HTR-8/SVneo (cell line): ENCODE data around the gene MAL.
A peak's percentile ranks its signal among the peaks of the same experiment; 100 is the strongest.
"Not testable (repeated sequence)": the region's sequence is repeated elsewhere in the genome, so short reads cannot be mapped to it uniquely, and the experiment has no call there.

ENCODE experiments used
- DNase-seq: peaks from one replicate; pipeline ENCODE4 v3.0.0; 2011; ENCODE audit warnings: low spot score, mixed read lengths; ENCODE audit not compliant: insufficient read length
- FAIRE-seq: peaks from 2 replicates; lab custom pipeline; 2011; peaks lifted over from hg19 to GRCh38; lab: Jason Lieb, UNC

Gene MAL

GRCh38 chr2:95076705-95077529 lies 51.4 kb downstream of the MAL start:
- peak; percentile 83 for DNase-seq
- peak; percentile 93 for FAIRE-seq

DNA sequence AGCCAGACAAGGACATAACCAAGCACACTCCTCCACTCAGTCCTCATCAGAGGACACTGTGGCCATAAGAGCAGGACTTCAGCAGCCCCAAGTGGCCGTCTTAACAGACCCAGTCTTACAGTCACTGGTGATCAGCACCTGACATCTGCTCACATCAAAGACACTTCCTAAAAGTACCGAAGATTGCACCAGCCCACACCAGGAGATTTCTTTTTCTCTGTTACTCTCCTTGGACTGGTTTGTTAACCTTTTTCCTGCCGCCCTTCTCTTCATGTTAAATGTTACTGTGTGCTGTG lies 52.0 kb downstream of the MAL start:
- no peak for FAIRE-seq
- no peak for DNase-seq

GRCh38 chr2:95077861-95078603 lies 52.5 kb downstream of the MAL start:
- no peak for DNase-seq
- no peak for FAIRE-seq

DNA sequence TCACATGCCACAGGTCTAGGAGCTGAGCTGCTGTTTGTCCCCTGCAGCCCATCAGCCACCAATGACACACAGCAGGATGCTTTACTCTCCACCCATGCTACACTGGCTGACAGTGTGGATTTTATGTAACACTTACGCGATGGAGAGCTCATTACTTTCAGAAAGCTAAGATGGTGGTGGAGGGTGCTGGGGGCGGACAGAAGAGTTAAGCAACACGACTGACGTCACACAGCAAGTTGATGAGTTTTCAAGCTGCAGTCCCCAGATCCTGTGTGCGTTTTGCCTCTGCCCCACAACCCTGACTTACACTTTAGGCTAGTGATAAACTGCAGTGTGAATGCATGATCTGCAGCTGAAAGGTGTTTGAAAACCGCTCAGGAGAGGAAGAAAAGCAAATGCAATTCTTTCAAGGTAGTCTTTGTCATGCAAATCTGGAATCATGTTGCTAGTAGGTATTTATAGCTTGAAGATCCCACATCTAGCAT lies 53.7 kb downstream of the MAL start:
- FAIRE-seq = peak; percentile 33
- no peak for DNase-seq

DNA sequence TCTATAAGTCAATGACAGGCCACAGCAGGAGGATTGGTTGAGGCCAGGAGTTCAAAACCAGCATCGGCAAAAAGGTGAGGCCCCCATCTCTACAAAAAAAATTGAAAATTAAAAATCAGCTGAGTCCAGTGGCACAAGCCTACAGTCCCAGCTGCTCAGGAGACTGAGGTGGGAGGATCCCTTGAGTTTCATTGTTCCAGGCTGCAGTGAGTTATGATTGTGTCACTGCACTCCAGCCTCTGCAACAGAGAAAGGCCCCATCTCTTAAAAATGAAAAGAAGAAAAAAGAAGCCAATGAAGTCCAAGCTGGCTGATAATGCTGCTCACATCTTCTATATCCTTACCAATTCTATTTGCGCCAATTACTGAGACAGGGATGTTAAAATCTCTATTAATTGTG lies 57.0 kb downstream of the MAL start:
- DNase-seq (no peak), FAIRE-seq (no peak)

- DNase-seq (no peak), FAIRE-seq (no peak)
These were observed 60.5 kb downstream of the MAL start for GRCh38 chr2:95086017-95086416.

DNA sequence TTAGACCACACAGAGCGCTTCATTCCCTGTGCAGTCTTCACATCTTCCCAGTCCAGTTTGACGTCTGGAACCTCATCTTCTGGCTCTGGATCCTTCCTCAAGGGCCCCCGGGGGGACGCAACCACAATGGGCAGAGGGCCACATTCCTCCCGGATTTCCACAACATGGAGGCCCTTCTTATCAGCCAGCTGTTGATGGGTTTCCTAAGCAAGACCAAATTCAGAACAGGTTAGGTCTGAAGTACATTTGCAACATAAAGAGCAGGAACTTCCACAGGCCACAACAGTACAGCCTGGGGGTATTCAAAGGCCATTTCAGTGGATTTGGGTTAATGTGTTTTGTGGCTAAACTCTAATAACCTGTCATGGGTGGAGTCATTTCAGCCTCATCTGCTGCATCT lies 61.9 kb downstream of the MAL start:
- FAIRE-seq (no peak), DNase-seq (no peak)

- DNase-seq = no peak
- FAIRE-seq = peak; percentile 49
These were observed 66.5 kb downstream of the MAL start for GRCh38 chr2:95091885-95092555.

- not testable (repeated sequence) for DNase-seq, FAIRE-seq
These were observed 72.8 kb downstream of the MAL start for GRCh38 chr2:95098273-95098672.

- DNase-seq (no peak), FAIRE-seq (peak; percentile 33)
These were observed 74.4 kb downstream of the MAL start for GRCh38 chr2:95099910-95100309.
